Mesendoderm (in vitro differentiated cells): ENCODE measurements around the gene MANBA.

Experiments used
- DNase-seq: peaks from one replicate; pipeline ENCODE4 v3.0.0; 2013
- H2AK5ac ChIP-seq: 2 replicates; pipeline ENCODE4 v1.6.1; 2013; ENCODE audit warnings: low read length, inconsistent platforms
- H2BK120ac ChIP-seq: 2 replicates; pipeline ENCODE4 v1.6.1; 2013; ENCODE audit warnings: low read depth, mild to moderate bottlenecking, low read length, moderate library complexity, mixed read lengths
- H2BK15ac ChIP-seq: replicated peaks from 2 replicates; pipeline ENCODE4 v1.6.1; 2013; ENCODE audit warnings: low read depth, mild to moderate bottlenecking, moderate library complexity
- H2BK5ac ChIP-seq: 2 replicates; pipeline ENCODE4 v1.6.1; 2013; ENCODE audit warnings: low read length, inconsistent platforms
- H3K18ac ChIP-seq: 2 replicates; pipeline ENCODE4 v1.6.1; 2013; ENCODE audit warnings: mild to moderate bottlenecking, low read length, mixed read lengths
- H3K23ac ChIP-seq: one replicate; pipeline ENCODE4 v1.6.1; 2013; ENCODE audit warnings: low read length
- H3K27ac ChIP-seq: 2 replicates; pipeline ENCODE4 v1.5.1; 2013; ENCODE audit warnings: low read depth, mild to moderate bottlenecking, inconsistent platforms, low read length, moderate library complexity
- H3K27me3 ChIP-seq: 2 replicates; pipeline ENCODE4 v1.6.1; 2013; ENCODE audit warnings: low read length, control low read depth, mild to moderate bottlenecking, inconsistent platforms; ENCODE audit not compliant: insufficient read depth, poor library complexity
- H3K36me3 ChIP-seq: 2 replicates; pipeline ENCODE4 v1.6.1; 2013; ENCODE audit warnings: low read length, inconsistent platforms; ENCODE audit not compliant: control insufficient read depth, insufficient read depth
- H3K4ac ChIP-seq: one replicate; pipeline ENCODE4 v1.6.1; 2013; ENCODE audit warnings: low read depth, mild to moderate bottlenecking, low read length, moderate library complexity
- H3K4me1 ChIP-seq: 2 replicates; pipeline ENCODE4 v1.6.1; 2013; ENCODE audit warnings: low read depth, low read length, inconsistent platforms; ENCODE audit not compliant: control insufficient read depth
- H3K4me2 ChIP-seq: 2 replicates; pipeline ENCODE4 v1.6.1; 2013; ENCODE audit warnings: low read length
- H3K4me3 ChIP-seq: 2 replicates; pipeline ENCODE4 v1.5.1; 2013; ENCODE audit warnings: mild to moderate bottlenecking, low read length
- H3K56ac ChIP-seq: one replicate; pipeline ENCODE4 v1.6.1; 2013; ENCODE audit warnings: low read length
- H3K79me1 ChIP-seq: 2 replicates; pipeline ENCODE4 v1.6.1; 2013; ENCODE audit warnings: low read length, inconsistent platforms
- H3K79me2 ChIP-seq: 2 replicates; pipeline ENCODE4 v1.6.1; 2013; ENCODE audit warnings: mild to moderate bottlenecking, low read length; ENCODE audit not compliant: control insufficient read depth, insufficient read depth
- H3K9ac ChIP-seq: 2 replicates; pipeline ENCODE4 v1.6.1; 2013; ENCODE audit warnings: low read length, inconsistent platforms
- H4K5ac ChIP-seq: one replicate; pipeline ENCODE4 v1.6.1; 2013; ENCODE audit warnings: low read length
- H4K8ac ChIP-seq: one replicate; pipeline ENCODE4 v1.6.1; 2013; ENCODE audit warnings: low read depth, mild to moderate bottlenecking, control low read depth, low read length, moderate library complexity
- WGBS: extraction: QIAGEN DNeasy Blood & Tissue Kit; methylation state at CpG from one replicate; pipeline ENCODE4 v1.1.7; 2013; ENCODE audit warnings: low lambda C conversion rate, missing lambda C conversion rate; ENCODE audit not compliant: insufficient coverage; ENCODE audit errors: extremely low coverage; 5-methylcytosine and 5-hydroxymethylcytosine counted together

Gene MANBA

GRCh38 chr4:102683881-102684609 lies 76.7 kb downstream of the MANBA start:
- Histone ChIP-seq H3K79me1 (no peaks in the 10 kb centered on the region), H2BK5ac (no peak overlapping the region), H4K8ac (no peak overlapping the region), H3K27ac (no peak overlapping the region), H3K9ac (no peak overlapping the region), H3K36me3 (no peaks in the 10 kb centered on the region), H4K5ac (no peak overlapping the region), H3K18ac (no peak overlapping the region), H3K23ac (no peak overlapping the region), H2AK5ac (no peak overlapping the region), H3K27me3 (no peaks in the 10 kb centered on the region), H2BK120ac (no peak overlapping the region), H3K4me2 (no peak overlapping the region), H3K79me2 (no peaks in the 10 kb centered on the region), H3K4ac (no peak overlapping the region), H2BK15ac (no peak overlapping the region), H3K4me1 (no peaks in the 10 kb centered on the region), H3K56ac (no peak overlapping the region), H3K4me3 (no peak overlapping the region)
- no peak for DNase-seq
- no CpG with 5 or more reads among the region's 5 CpGs for WGBS

GRCh38 chr4:102678695-102679335 lies 82.0 kb downstream of the MANBA start:
- DNase-seq, result peak; percentile 36
- Histone ChIP-seq H3K23ac (no peak overlapping the region), H4K8ac (no peak overlapping the region), H3K4me2 (no peak overlapping the region), H3K36me3 (no peaks in the 10 kb centered on the region), H3K27ac (no peak overlapping the region), H2AK5ac (no peak overlapping the region), H3K79me2 (no peaks in the 10 kb centered on the region), H2BK120ac (no peak overlapping the region), H3K18ac (no peak overlapping the region), H3K27me3 (no peaks in the 10 kb centered on the region), H3K9ac (no peak overlapping the region), H3K4ac (no peak overlapping the region), H2BK15ac (no peak overlapping the region), H2BK5ac (no peak overlapping the region), H3K56ac (no peak overlapping the region), H4K5ac (no peak overlapping the region), H3K4me1 (no peaks in the 10 kb centered on the region), H3K4me3 (no peak overlapping the region), H3K79me1 (no peaks in the 10 kb centered on the region)
- no CpG with 5 or more reads among the region's 4 CpGs for WGBS

GRCh38 chr4:102678107-102678506 lies 82.7 kb downstream of the MANBA start:
- Histone ChIP-seq H3K4ac (no peak overlapping the region), H3K36me3 (no peaks in the 10 kb centered on the region), H3K79me2 (no peaks in the 10 kb centered on the region), H3K4me3 (no peak overlapping the region), H3K4me2 (no peak overlapping the region), H3K9ac (no peak overlapping the region), H3K56ac (no peak overlapping the region), H2BK15ac (no peak overlapping the region), H2AK5ac (no peak overlapping the region), H3K18ac (no peak overlapping the region), H4K5ac (no peak overlapping the region), H3K27me3 (no peaks in the 10 kb centered on the region), H3K23ac (no peak overlapping the region), H3K79me1 (no peaks in the 10 kb centered on the region), H2BK120ac (no peak overlapping the region), H3K27ac (no peak overlapping the region), H2BK5ac (no peak overlapping the region), H3K4me1 (no peaks in the 10 kb centered on the region), H4K8ac (no peak overlapping the region)
- peak; percentile 45 for DNase-seq
- WGBS, result no CpG with 5 or more reads among the region's 2 CpGs

- Histone ChIP-seq H3K79me2 (no peaks in the 10 kb centered on the region), H3K56ac (no peak overlapping the region), H3K18ac (no peak overlapping the region), H3K4me1 (no peaks in the 10 kb centered on the region), H4K5ac (no peak overlapping the region), H2BK5ac (no peak overlapping the region), H3K23ac (no peak overlapping the region), H3K9ac (no peak overlapping the region), H3K4ac (no peak overlapping the region), H2AK5ac (no peak overlapping the region), H4K8ac (no peak overlapping the region), H2BK15ac (no peak overlapping the region), H3K27ac (no peak overlapping the region), H2BK120ac (no peak overlapping the region), H3K4me2 (no peak overlapping the region), H3K79me1 (no peaks in the 10 kb centered on the region), H3K4me3 (no peak overlapping the region), H3K36me3 (no peaks in the 10 kb centered on the region), H3K27me3 (no peaks in the 10 kb centered on the region)
- DNase-seq, result no peak
- WGBS, result no CpG with 5 or more reads among the region's 1 CpG
Measured at GRCh38 chr4:102675141-102675540, 85.6 kb downstream of the MANBA start.

- no peak overlapping the region for H3K27ac ChIP-seq
Measured at GRCh38 chr4:102667001-102667400, 93.8 kb downstream of the MANBA start.

More at GRCh38 chr4:102667001-102667400, 93.8 kb downstream of the MANBA start:
- no peak overlapping the region for H2BK5ac ChIP-seq
- no peak overlapping the region for H3K23ac ChIP-seq
- no peak overlapping the region for H3K4ac ChIP-seq
- WGBS, result no CpG with 5 or more reads among the region's 1 CpG
- H3K4me2 ChIP-seq, result no peak overlapping the region
- no peak overlapping the region for H2BK15ac ChIP-seq
- no peak overlapping the region for H3K4me3 ChIP-seq
- H2BK120ac ChIP-seq, result no peak overlapping the region
- H3K9ac ChIP-seq, result no peak overlapping the region
- H2AK5ac ChIP-seq, result no peak overlapping the region
- H4K5ac ChIP-seq, result no peak overlapping the region
- DNase-seq, result no peak
- no peak overlapping the region for H4K8ac ChIP-seq
- no peak overlapping the region for H3K18ac ChIP-seq
- no peaks in the 10 kb centered on the region for H3K4me1 ChIP-seq
- no peak overlapping the region for H3K56ac ChIP-seq
- H3K79me2 ChIP-seq, result no peaks in the 10 kb centered on the region
- no peaks in the 10 kb centered on the region for H3K36me3 ChIP-seq
- H3K27me3 ChIP-seq, result no peaks in the 10 kb centered on the region
- no peaks in the 10 kb centered on the region for H3K79me1 ChIP-seq
